Liver (tissue), 9 donors: ENCODE measurements around the gene AQP10. TPM values are rescaled to one million over a fixed set of nuclear protein-coding genes. Genes with fewer than 3 reads are reported as not detected.

Experiments used
- DNase-seq: peaks from one replicate; pipeline ENCODE4 v3.0.0-alpha.2; 2017; ENCODE audit warnings: low spot score
- H3K27ac ChIP-seq, 2 donors: one replicate each; pipeline ENCODE4 v1.7.0; 2013; ENCODE audit warnings: inconsistent platforms in 2 of 2, low read length in 2 of 2, control low read depth in 1 of 2, low read depth in 1 of 2, mild to moderate bottlenecking in 1 of 2
- H3K27me3 ChIP-seq, 4 donors: one replicate each; pipeline versions ENCODE4 v1.6.1 to v1.7.0; 2013; ENCODE audit warnings: low read length in 3 of 4, inconsistent platforms in 1 of 4, mild to moderate bottlenecking in 1 of 4, moderate library complexity in 1 of 4; ENCODE audit not compliant: control insufficient read depth in 4 of 4, insufficient read depth in 4 of 4
- H3K36me3 ChIP-seq, 4 donors: one replicate each; pipeline versions ENCODE4 v1.6.1 to v1.7.0; 2013; ENCODE audit warnings: low read length in 3 of 4, mild to moderate bottlenecking in 3 of 4, low read depth in 1 of 4, moderate library complexity in 1 of 4; ENCODE audit not compliant: control insufficient read depth in 4 of 4, insufficient read depth in 3 of 4
- H3K4me1 ChIP-seq, 4 donors: one replicate each; pipeline versions ENCODE4 v1.6.1 to v1.7.0; 2013; ENCODE audit warnings: low read length in 3 of 4, mild to moderate bottlenecking in 3 of 4, moderate library complexity in 1 of 4; ENCODE audit not compliant: control insufficient read depth in 4 of 4, insufficient read depth in 4 of 4
- H3K4me3 ChIP-seq, 3 donors: one replicate each; pipeline versions ENCODE4 v1.6.1 to v1.7.0; 2013; ENCODE audit warnings: low read length in 3 of 3, control low read depth in 1 of 3, low read depth in 1 of 3, mild to moderate bottlenecking in 1 of 3
- H3K9ac ChIP-seq, 2 donors: one replicate each; pipeline ENCODE4 v1.7.0; 2013; ENCODE audit warnings: low read length in 2 of 2, mild to moderate bottlenecking in 2 of 2, moderate library complexity in 2 of 2, control low read depth in 1 of 2, low read depth in 1 of 2
- H3K9me3 ChIP-seq, 4 donors: one replicate each; pipeline versions ENCODE4 v1.6.1 to v1.7.0; 2013; ENCODE audit warnings: low read length in 3 of 4; ENCODE audit not compliant: control insufficient read depth in 4 of 4
- EGR1 ChIP-seq, 2 donors: IDR thresholded peaks; 2 replicates each; pipeline ENCODE4 v1.6.1; 2016 to 2018; ENCODE audit warnings: antibody characterized with exemption in 2 of 2, low read depth in 2 of 2
- FOXA1 ChIP-seq: IDR thresholded peaks from 2 replicates; pipeline ENCODE4 v1.6.1; 2016; ENCODE audit warnings: antibody characterized with exemption
- FOXA2 ChIP-seq: IDR thresholded peaks from 2 replicates; pipeline ENCODE4 v1.6.1; 2016; ENCODE audit warnings: antibody characterized with exemption
- GABPA ChIP-seq, 2 donors: IDR thresholded peaks in 1 of 2; conservative IDR thresholded peaks in 1 of 2; 2 replicates each; pipeline ENCODE4 v1.6.1; 2016; ENCODE audit warnings: antibody characterized with exemption in 2 of 2, mild to moderate bottlenecking in 1 of 2, moderate library complexity in 1 of 2
- HNF4A ChIP-seq, 2 donors: conservative IDR thresholded peaks; 2 replicates each; pipeline ENCODE4 v1.6.1; 2016; ENCODE audit warnings: antibody characterized with exemption in 2 of 2, mild to moderate bottlenecking in 2 of 2
- HNF4G ChIP-seq: IDR thresholded peaks from 2 replicates; pipeline ENCODE4 v1.6.1; 2016; ENCODE audit warnings: antibody characterized with exemption
- JUND ChIP-seq, 2 donors: IDR thresholded peaks; 2 replicates each; pipeline ENCODE4 v1.6.1; 2016; ENCODE audit warnings: antibody characterized with exemption in 2 of 2
- NR2F2 ChIP-seq: IDR thresholded peaks from 2 replicates; pipeline ENCODE4 v1.6.1; 2016; ENCODE audit warnings: antibody characterized with exemption
- RAD21 ChIP-seq, 2 donors: IDR thresholded peaks; 2 replicates each; pipeline ENCODE4 v1.6.1; 2016; ENCODE audit warnings: antibody characterized with exemption in 2 of 2, mild to moderate bottlenecking in 2 of 2
- RXRA ChIP-seq, 2 donors: IDR thresholded peaks; 2 replicates each; pipeline ENCODE4 v1.6.1; 2017 to 2018; ENCODE audit warnings: antibody characterized with exemption in 2 of 2, mild to moderate bottlenecking in 1 of 2
- SP1 ChIP-seq: IDR thresholded peaks from 2 replicates; pipeline ENCODE4 v1.6.1; 2018; ENCODE audit warnings: antibody characterized with exemption, mild to moderate bottlenecking
- TAF1 ChIP-seq: conservative IDR thresholded peaks from 2 replicates; pipeline ENCODE4 v1.6.1; 2016; ENCODE audit warnings: antibody characterized with exemption, mild to moderate bottlenecking
- YY1 ChIP-seq: IDR thresholded peaks from 2 replicates; pipeline ENCODE4 v1.6.1; 2016; ENCODE audit warnings: antibody characterized with exemption, mild to moderate bottlenecking
- WGBS: extraction: QIAGEN DNeasy Blood & Tissue Kit; methylation state at CpG from one replicate; pipeline ENCODE4 v1.1.7; 2013; 5-methylcytosine and 5-hydroxymethylcytosine counted together
- polyA plus RNA-seq, 2 donors: library from polyadenylated mRNA; stranded (reverse) in 1 of 2; unstranded in 1 of 2; fragments of 200-250 nt in 1 of 2; fragments of >200 nt in 1 of 2; fragmentation: Nextera tagmentation in 1 of 2; extraction: Ambion mirVana in 1 of 2; gene quantifications; one replicate each; pipeline versions ENCODE4 v1.2.1 to v1.2.3, GENCODE V29; 2013 to 2015
- total RNA-seq, 2 donors: library from RNA; depleted of rRNA; stranded (reverse); fragments of >200 nt; gene quantifications; one replicate each; pipeline ENCODE4 v1.2.3, GENCODE V29; 2014
- TF ChIP-seq, protein P1 (sequence below): IDR thresholded peaks from 2 replicates; pipeline ENCODE4 v1.6.1; 2016; ENCODE audit warnings: antibody characterized with exemption, mild to moderate bottlenecking
- TF ChIP-seq, protein P2 (sequence below): IDR thresholded peaks from 2 replicates; pipeline ENCODE4 v1.6.1; 2016; ENCODE audit warnings: antibody characterized with exemption
- TF ChIP-seq, protein P3 (sequence below): fragments of 150-350 bp; IDR thresholded peaks from 2 replicates; pipeline ENCODE4 v1.5.1; 2017; ENCODE audit warnings: improper control_type of control experiment, low read depth, low read length; ENCODE audit not compliant: missing input control
- TF ChIP-seq, protein P4 (sequence below): IDR thresholded peaks from 2 replicates; pipeline ENCODE4 v1.6.1; 2016; ENCODE audit warnings: antibody characterized with exemption
- TF ChIP-seq, protein P5 (sequence below): IDR thresholded peaks from 2 replicates; pipeline ENCODE4 v1.6.1; 2016; ENCODE audit warnings: antibody characterized with exemption
- donor health status: healthy.
- donor health status: healthy.
- donor health status: healthy.
- donor health status: healthy.
- donor health status: healthy.

Gene AQP10
- total and polyA plus RNA-seq, 4 donors: 0.14 TPM; not detected in 3

DNA sequence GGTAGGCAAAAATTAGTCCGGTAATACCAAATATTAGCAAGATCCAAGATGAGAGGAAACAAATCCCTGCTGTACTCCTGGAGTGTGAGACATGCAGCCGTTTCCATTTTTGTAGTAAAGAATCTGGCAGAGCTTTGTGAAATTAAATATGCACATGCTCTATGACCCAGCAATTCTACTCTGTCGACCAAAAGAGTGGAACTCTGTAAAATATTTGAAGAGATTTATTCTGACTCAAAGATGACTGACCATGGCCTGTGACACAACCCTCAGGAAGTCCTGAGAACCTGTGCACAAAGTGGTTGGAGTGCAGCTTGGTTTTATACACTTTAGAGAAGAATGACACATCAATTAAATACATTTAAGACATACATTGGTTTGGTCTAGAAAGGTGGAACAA is 32.2 kb upstream of the AQP10 start:
- no peak for DNase-seq
- H3K9ac ChIP-seq: no peak overlapping the region
- H3K4me1 ChIP-seq: no peaks in the 10 kb centered on the region
- H3K9me3 ChIP-seq: no peaks in the 10 kb centered on the region
- WGBS: 69% methylated on average over 3 of the region's 3 CpGs
- H3K27me3 ChIP-seq: no peaks in the 10 kb centered on the region
- no peak overlapping the region for H3K27ac ChIP-seq
- TF ChIP-seq EGR1 (IDR thresholded peaks at IDR 0.05; ENCODE audit: low read depth in 2 of 2) (no peak), GABPA (IDR thresholded peaks at IDR 0.05 in 1 of 2, conservative IDR thresholded peaks at IDR 0.05 in 1 of 2) (no peak), FOXA2 (no peak), RAD21 (IDR thresholded peaks at IDR 0.05) (no peak), HNF4A (conservative IDR thresholded peaks at IDR 0.05) (no peak), TAF1 (no peak), RXRA (IDR thresholded peaks at IDR 0.05) (no peak), JUND (IDR thresholded peaks at IDR 0.05) (no peak), NR2F2 (no peak), HNF4G (no peak)
- TF ChIP-seq, protein P1, sequence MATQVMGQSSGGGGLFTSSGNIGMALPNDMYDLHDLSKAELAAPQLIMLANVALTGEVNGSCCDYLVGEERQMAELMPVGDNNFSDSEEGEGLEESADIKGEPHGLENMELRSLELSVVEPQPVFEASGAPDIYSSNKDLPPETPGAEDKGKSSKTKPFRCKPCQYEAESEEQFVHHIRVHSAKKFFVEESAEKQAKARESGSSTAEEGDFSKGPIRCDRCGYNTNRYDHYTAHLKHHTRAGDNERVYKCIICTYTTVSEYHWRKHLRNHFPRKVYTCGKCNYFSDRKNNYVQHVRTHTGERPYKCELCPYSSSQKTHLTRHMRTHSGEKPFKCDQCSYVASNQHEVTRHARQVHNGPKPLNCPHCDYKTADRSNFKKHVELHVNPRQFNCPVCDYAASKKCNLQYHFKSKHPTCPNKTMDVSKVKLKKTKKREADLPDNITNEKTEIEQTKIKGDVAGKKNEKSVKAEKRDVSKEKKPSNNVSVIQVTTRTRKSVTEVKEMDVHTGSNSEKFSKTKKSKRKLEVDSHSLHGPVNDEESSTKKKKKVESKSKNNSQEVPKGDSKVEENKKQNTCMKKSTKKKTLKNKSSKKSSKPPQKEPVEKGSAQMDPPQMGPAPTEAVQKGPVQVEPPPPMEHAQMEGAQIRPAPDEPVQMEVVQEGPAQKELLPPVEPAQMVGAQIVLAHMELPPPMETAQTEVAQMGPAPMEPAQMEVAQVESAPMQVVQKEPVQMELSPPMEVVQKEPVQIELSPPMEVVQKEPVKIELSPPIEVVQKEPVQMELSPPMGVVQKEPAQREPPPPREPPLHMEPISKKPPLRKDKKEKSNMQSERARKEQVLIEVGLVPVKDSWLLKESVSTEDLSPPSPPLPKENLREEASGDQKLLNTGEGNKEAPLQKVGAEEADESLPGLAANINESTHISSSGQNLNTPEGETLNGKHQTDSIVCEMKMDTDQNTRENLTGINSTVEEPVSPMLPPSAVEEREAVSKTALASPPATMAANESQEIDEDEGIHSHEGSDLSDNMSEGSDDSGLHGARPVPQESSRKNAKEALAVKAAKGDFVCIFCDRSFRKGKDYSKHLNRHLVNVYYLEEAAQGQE: no peak
- TF ChIP-seq, protein P2, sequence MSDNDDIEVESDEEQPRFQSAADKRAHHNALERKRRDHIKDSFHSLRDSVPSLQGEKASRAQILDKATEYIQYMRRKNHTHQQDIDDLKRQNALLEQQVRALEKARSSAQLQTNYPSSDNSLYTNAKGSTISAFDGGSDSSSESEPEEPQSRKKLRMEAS: no peak
- TF ChIP-seq, protein P3, sequence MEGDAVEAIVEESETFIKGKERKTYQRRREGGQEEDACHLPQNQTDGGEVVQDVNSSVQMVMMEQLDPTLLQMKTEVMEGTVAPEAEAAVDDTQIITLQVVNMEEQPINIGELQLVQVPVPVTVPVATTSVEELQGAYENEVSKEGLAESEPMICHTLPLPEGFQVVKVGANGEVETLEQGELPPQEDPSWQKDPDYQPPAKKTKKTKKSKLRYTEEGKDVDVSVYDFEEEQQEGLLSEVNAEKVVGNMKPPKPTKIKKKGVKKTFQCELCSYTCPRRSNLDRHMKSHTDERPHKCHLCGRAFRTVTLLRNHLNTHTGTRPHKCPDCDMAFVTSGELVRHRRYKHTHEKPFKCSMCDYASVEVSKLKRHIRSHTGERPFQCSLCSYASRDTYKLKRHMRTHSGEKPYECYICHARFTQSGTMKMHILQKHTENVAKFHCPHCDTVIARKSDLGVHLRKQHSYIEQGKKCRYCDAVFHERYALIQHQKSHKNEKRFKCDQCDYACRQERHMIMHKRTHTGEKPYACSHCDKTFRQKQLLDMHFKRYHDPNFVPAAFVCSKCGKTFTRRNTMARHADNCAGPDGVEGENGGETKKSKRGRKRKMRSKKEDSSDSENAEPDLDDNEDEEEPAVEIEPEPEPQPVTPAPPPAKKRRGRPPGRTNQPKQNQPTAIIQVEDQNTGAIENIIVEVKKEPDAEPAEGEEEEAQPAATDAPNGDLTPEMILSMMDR: no peak
- TF ChIP-seq, protein P4, sequence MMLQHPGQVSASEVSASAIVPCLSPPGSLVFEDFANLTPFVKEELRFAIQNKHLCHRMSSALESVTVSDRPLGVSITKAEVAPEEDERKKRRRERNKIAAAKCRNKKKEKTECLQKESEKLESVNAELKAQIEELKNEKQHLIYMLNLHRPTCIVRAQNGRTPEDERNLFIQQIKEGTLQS: no peak
- no peak overlapping the region for H3K4me3 ChIP-seq
- no peaks in the 10 kb centered on the region for H3K36me3 ChIP-seq

DNA sequence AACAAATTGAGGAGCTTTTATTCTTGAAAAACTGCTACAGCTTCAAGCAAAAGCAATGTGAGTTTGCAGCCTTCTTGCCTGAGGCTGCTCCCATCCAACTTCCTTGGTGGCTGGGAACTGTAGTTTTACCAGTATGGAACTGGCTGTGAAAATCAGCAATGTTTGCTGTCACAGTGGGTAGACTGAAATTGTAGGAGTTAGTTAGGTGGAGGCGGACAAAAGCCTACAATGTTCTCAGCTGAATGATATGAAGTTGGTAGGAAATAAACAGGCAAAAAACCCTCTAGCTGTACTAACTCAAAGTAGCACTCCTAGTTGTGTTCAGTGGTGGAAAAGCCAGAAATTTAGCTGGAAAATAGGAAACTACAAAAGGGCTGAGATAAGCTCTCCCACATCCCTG is 30.0 kb upstream of the AQP10 start:
- Histone ChIP-seq H3K27me3 (no peaks in the 10 kb centered on the region), H3K4me1 (no peaks in the 10 kb centered on the region), H3K4me3 (no peak overlapping the region), H3K36me3 (no peaks in the 10 kb centered on the region), H3K9ac (no peak overlapping the region), H3K9me3 (peaks cover 3 to 9% (median 4%) of the 10 kb centered on the region in 4 donors), H3K27ac (no peak overlapping the region)
- WGBS: 93% methylated on average over 1 of the region's 1 CpG
- DNase-seq: no peak
- TF ChIP-seq, protein P2: no peak
- TF ChIP-seq FOXA1 (no peak), YY1 (no peak), RXRA (IDR thresholded peaks at IDR 0.05) (no peak), HNF4A (conservative IDR thresholded peaks at IDR 0.05) (no peak), TAF1 (no peak), NR2F2 (no peak), SP1 (no peak), RAD21 (IDR thresholded peaks at IDR 0.05) (no peak), HNF4G (no peak), EGR1 (IDR thresholded peaks at IDR 0.05; ENCODE audit: low read depth in 2 of 2) (no peak), GABPA (IDR thresholded peaks at IDR 0.05 in 1 of 2, conservative IDR thresholded peaks at IDR 0.05 in 1 of 2) (no peak), FOXA2 (no peak), JUND (IDR thresholded peaks at IDR 0.05) (no peak)
- TF ChIP-seq, protein P1: no peak
- TF ChIP-seq, protein P5, sequence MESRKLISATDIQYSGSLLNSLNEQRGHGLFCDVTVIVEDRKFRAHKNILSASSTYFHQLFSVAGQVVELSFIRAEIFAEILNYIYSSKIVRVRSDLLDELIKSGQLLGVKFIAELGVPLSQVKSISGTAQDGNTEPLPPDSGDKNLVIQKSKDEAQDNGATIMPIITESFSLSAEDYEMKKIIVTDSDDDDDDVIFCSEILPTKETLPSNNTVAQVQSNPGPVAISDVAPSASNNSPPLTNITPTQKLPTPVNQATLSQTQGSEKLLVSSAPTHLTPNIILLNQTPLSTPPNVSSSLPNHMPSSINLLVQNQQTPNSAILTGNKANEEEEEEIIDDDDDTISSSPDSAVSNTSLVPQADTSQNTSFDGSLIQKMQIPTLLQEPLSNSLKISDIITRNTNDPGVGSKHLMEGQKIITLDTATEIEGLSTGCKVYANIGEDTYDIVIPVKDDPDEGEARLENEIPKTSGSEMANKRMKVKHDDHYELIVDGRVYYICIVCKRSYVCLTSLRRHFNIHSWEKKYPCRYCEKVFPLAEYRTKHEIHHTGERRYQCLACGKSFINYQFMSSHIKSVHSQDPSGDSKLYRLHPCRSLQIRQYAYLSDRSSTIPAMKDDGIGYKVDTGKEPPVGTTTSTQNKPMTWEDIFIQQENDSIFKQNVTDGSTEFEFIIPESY: no peak
- TF ChIP-seq, protein P4: no peak
